Fibroblast of pulmonary artery (primary cell): ENCODE results near the gene CDH23.

ENCODE experiments used
- DNase-seq: peaks from one replicate; pipeline ENCODE4 v3.0.0-alpha.2; 2010; ENCODE audit warnings: low read depth
- H3K4me3 ChIP-seq: replicated peaks from 2 replicates; pipeline ENCODE4 v1.5.1; 2011; ENCODE audit warnings: low read depth, mild to moderate bottlenecking, control low read depth, low read length, moderate library complexity
- CTCF ChIP-seq: IDR thresholded peaks from 2 replicates; pipeline ENCODE4 v1.5.1; 2011; ENCODE audit warnings: mild to moderate bottlenecking, control low read depth, low read length, inconsistent platforms; ENCODE audit errors: missing control alignments

The CDH23 gene

GRCh38 chr10:71651928-71652327 is 255.2 kb downstream of the CDH23 start:
- no peak overlapping the region for H3K4me3 ChIP-seq
- no peak for DNase-seq
- no peak for TF ChIP-seq CTCF

- no peak for DNase-seq
- TF ChIP-seq CTCF: no peak
- H3K4me3 ChIP-seq: no peak overlapping the region
Measured at GRCh38 chr10:71653044-71653443, 256.3 kb downstream of the CDH23 start.

GRCh38 chr10:71656220-71656619 is 259.5 kb downstream of the CDH23 start:
- DNase-seq: no peak
- no peak overlapping the region for H3K4me3 ChIP-seq
- no peak for TF ChIP-seq CTCF

- no peak for TF ChIP-seq CTCF
- no peak for DNase-seq
- no peak overlapping the region for H3K4me3 ChIP-seq
Measured at GRCh38 chr10:71657604-71658466, 261.1 kb downstream of the CDH23 start.

GRCh38 chr10:71658467-71658745 is 261.7 kb downstream of the CDH23 start:
- no peak for DNase-seq

GRCh38 chr10:71659111-71659634 is 262.5 kb downstream of the CDH23 start:
- no peak for DNase-seq
- no peak for TF ChIP-seq CTCF
- no peak overlapping the region for H3K4me3 ChIP-seq

More at GRCh38 chr10:71658467-71658745, 261.7 kb downstream of the CDH23 start:
- no peak for TF ChIP-seq CTCF
- H3K4me3 ChIP-seq: no peak overlapping the region

GRCh38 chr10:71659737-71660136 is 263.0 kb downstream of the CDH23 start:
- H3K4me3 ChIP-seq: no peak overlapping the region
- no peak for DNase-seq
- TF ChIP-seq CTCF: no peak
